BE2C (cell line): ENCODE results near the gene ITGB2.

ENCODE experiments used
- DNase-seq: peaks from one replicate; pipeline ENCODE4 v3.0.0-alpha.2; 2020
- H3K27me3 ChIP-seq: fragments of 250-450 bp; sonication (Bioruptor Pico); 2 replicates; pipeline ENCODE4 v1.5.1; 2020; ENCODE audit warnings: mild to moderate bottlenecking
- H3K36me3 ChIP-seq: fragments of 250-450 bp; sonication (Bioruptor Pico); 2 replicates; pipeline ENCODE4 v1.5.1; 2020; ENCODE audit warnings: mild to moderate bottlenecking
- H3K4me1 ChIP-seq: fragments of 250-450 bp; sonication (Bioruptor Pico); 2 replicates; pipeline ENCODE4 v1.5.1; 2020
- H3K4me3 ChIP-seq: 2 replicates; pipeline ENCODE4 v1.5.1; 2011; ENCODE audit warnings: low read depth, low read length
- H3K9me3 ChIP-seq: fragments of 250-450 bp; sonication (Bioruptor Pico); 2 replicates; pipeline ENCODE4 v1.5.1; 2020
- CTCF ChIP-seq: IDR thresholded peaks from 2 replicates; pipeline ENCODE4 v1.5.1; 2012; ENCODE audit warnings: mild to moderate bottlenecking, low read depth, low read length

The ITGB2 gene

GRCh38 chr21:44853601-44854390 lies 66.9 kb downstream of the ITGB2 start:
- TF ChIP-seq CTCF = no peak
- H3K36me3 ChIP-seq = peaks cover 66% of the 10 kb centered on the region
- H3K4me1 ChIP-seq = no peaks in the 10 kb centered on the region
- DNase-seq = no peak
- H3K4me3 ChIP-seq = no peak overlapping the region
- no peaks in the 10 kb centered on the region for H3K27me3 ChIP-seq
- H3K9me3 ChIP-seq = no peaks in the 10 kb centered on the region

- 0 out of 2 replicates have a peak, but pooled peaks cover 5% of the 10 kb centered on the region for H3K4me1 ChIP-seq
- H3K27me3 ChIP-seq = no peaks in the 10 kb centered on the region
- H3K36me3 ChIP-seq = peaks cover 46% of the 10 kb centered on the region
Observed at GRCh38 chr21:44850905-44851657, 69.6 kb downstream of the ITGB2 start.

GRCh38 chr21:44850208-44850800 lies 70.4 kb downstream of the ITGB2 start:
- Histone ChIP-seq H3K4me3 (no peak overlapping the region), H3K27me3 (no peaks in the 10 kb centered on the region), H3K9me3 (no peaks in the 10 kb centered on the region), H3K4me1 (0 out of 2 replicates have a peak, but pooled peaks cover 5% of the 10 kb centered on the region), H3K36me3 (peaks cover 38% of the 10 kb centered on the region)
- no peak for TF ChIP-seq CTCF
- DNase-seq = no peak

More at GRCh38 chr21:44850905-44851657, 69.6 kb downstream of the ITGB2 start:
- DNase-seq = no peak
- no peak overlapping the region for H3K4me3 ChIP-seq
- H3K9me3 ChIP-seq = no peaks in the 10 kb centered on the region
- no peak for TF ChIP-seq CTCF

GRCh38 chr21:44849616-44850130 lies 71.0 kb downstream of the ITGB2 start:
- no peaks in the 10 kb centered on the region for H3K27me3 ChIP-seq
- no peak for DNase-seq

GRCh38 chr21:44848821-44849521 lies 71.7 kb downstream of the ITGB2 start:
- Histone ChIP-seq H3K4me3 (no peak overlapping the region), H3K4me1 (0 out of 2 replicates have a peak, but pooled peaks cover 5% of the 10 kb centered on the region), H3K27me3 (no peaks in the 10 kb centered on the region), H3K9me3 (no peaks in the 10 kb centered on the region), H3K36me3 (peaks cover 30% of the 10 kb centered on the region)
- no peak for DNase-seq
- no peak for TF ChIP-seq CTCF

More at GRCh38 chr21:44849616-44850130, 71.0 kb downstream of the ITGB2 start:
- peaks cover 32% of the 10 kb centered on the region for H3K36me3 ChIP-seq
- no peaks in the 10 kb centered on the region for H3K9me3 ChIP-seq
- no peak overlapping the region for H3K4me3 ChIP-seq
- H3K4me1 ChIP-seq = 0 out of 2 replicates have a peak, but pooled peaks cover 5% of the 10 kb centered on the region
- no peak for TF ChIP-seq CTCF
